HEK293 (cell line): ENCODE measurements around the gene ACADSB.

Experiments
- ATF2 ChIP-seq: fragments of 450-650 bp; formaldehyde crosslinking; IDR thresholded peaks from 2 replicates; pipeline ENCODE4 v1.5.1; 2016; ENCODE audit warnings: missing biosample characterization, missing genetic modification characterization, low read depth
- GLI4 ChIP-seq: fragments of 450-650 bp; formaldehyde crosslinking; IDR thresholded peaks from 2 replicates; pipeline ENCODE4 v1.5.1; 2016; ENCODE audit warnings: missing biosample characterization, missing genetic modification characterization
- KLF8 ChIP-seq: fragments of 450-650 bp; formaldehyde crosslinking; IDR thresholded peaks from 2 replicates; pipeline ENCODE4 v1.5.1; 2016; ENCODE audit warnings: missing biosample characterization, missing genetic modification characterization
- REPIN1 ChIP-seq: fragments of 450-650 bp; formaldehyde crosslinking; IDR thresholded peaks from 2 replicates; pipeline ENCODE4 v1.5.1; 2017; ENCODE audit warnings: missing biosample characterization, missing genetic modification characterization, low read depth
- YY1 ChIP-seq: fragments of 450-650 bp; formaldehyde crosslinking; IDR thresholded peaks from 2 replicates; pipeline ENCODE4 v1.5.1; 2018; ENCODE audit warnings: missing biosample characterization, missing genetic modification characterization
- ZNF140 ChIP-seq: fragments of 450-650 bp; formaldehyde crosslinking; IDR thresholded peaks from 2 replicates; pipeline ENCODE4 v1.5.1; 2016; ENCODE audit warnings: missing biosample characterization, missing genetic modification characterization
- ZNF175 ChIP-seq: fragments of 450-650 bp; formaldehyde crosslinking; IDR thresholded peaks from 2 replicates; pipeline ENCODE4 v1.5.1; 2016; ENCODE audit warnings: missing biosample characterization, missing genetic modification characterization
- ZNF433 ChIP-seq: fragments of 450-650 bp; formaldehyde crosslinking; IDR thresholded peaks from 2 replicates; pipeline ENCODE4 v1.5.1; 2016; ENCODE audit warnings: missing biosample characterization, missing genetic modification characterization, low read depth
- ZNF449 ChIP-seq: fragments of 450-650 bp; formaldehyde crosslinking; IDR thresholded peaks from 2 replicates; pipeline ENCODE4 v1.5.1; 2017; ENCODE audit warnings: missing biosample characterization, mild to moderate bottlenecking, missing genetic modification characterization, moderate library complexity
- ZNF624 ChIP-seq: fragments of 450-650 bp; formaldehyde crosslinking; IDR thresholded peaks from 2 replicates; pipeline ENCODE4 v1.5.1; 2017; ENCODE audit warnings: missing biosample characterization, missing genetic modification characterization
- ZNF660 ChIP-seq: fragments of 450-650 bp; IDR thresholded peaks from 2 replicates; pipeline ENCODE4 v1.5.1; 2018; ENCODE audit warnings: missing biosample characterization, mild to moderate bottlenecking, missing genetic modification characterization

- TF ChIP-seq ZNF433 (tag by site-specific recombination) (no peak), GLI4 (tag by site-specific recombination) (no peak), ATF2 (tag by site-specific recombination) (no peak), YY1 (tag by site-specific recombination) (no peak), ZNF175 (tag by site-specific recombination) (no peak), REPIN1 (tag by site-specific recombination) (no peak), KLF8 (tag by site-specific recombination) (no peak), ZNF140 (tag by site-specific recombination) (no peak), ZNF624 (tag by site-specific recombination) (no peak), ZNF449 (tag by site-specific recombination) (no peak), ZNF660 (tag by site-specific recombination) (no peak)
Measured at GRCh38 chr10:122983898-122984297, 24.9 kb upstream of the ACADSB start.
